Endodermal cell (in vitro differentiated cells): ENCODE data around the gene PAX9. TPM values are rescaled to one million over a fixed set of nuclear protein-coding genes. Genes with fewer than 3 reads are reported as not detected.

Experiments used
- DNase-seq: peaks from one replicate; pipeline ENCODE4 v3.0.0-alpha.2; 2017
- H3K27ac ChIP-seq: 2 replicates; pipeline ENCODE4 v1.5.1; 2013; ENCODE audit warnings: mild to moderate bottlenecking, low read depth, low read length, moderate library complexity
- H3K27me3 ChIP-seq: 2 replicates; pipeline ENCODE4 v1.6.1; 2013; ENCODE audit warnings: mild to moderate bottlenecking, low read length, moderate library complexity; ENCODE audit not compliant: insufficient read depth, control insufficient read depth, poor library complexity, severe bottlenecking
- H3K36me3 ChIP-seq: 2 replicates; pipeline ENCODE4 v1.7.0; 2013; ENCODE audit warnings: mild to moderate bottlenecking, low read length, moderate library complexity; ENCODE audit not compliant: control insufficient read depth, insufficient read depth
- H3K4me1 ChIP-seq: one replicate; pipeline ENCODE4 v1.7.0; 2013; ENCODE audit warnings: low read length; ENCODE audit not compliant: control insufficient read depth, insufficient read depth
- H3K4me3 ChIP-seq: 2 replicates; pipeline ENCODE4 v1.5.1; 2013; ENCODE audit warnings: mild to moderate bottlenecking, low read length, moderate library complexity
- H3K9ac ChIP-seq: 2 replicates; pipeline ENCODE4 v1.6.1; 2013; ENCODE audit warnings: mild to moderate bottlenecking, low read length, moderate library complexity; ENCODE audit not compliant: poor library complexity, severe bottlenecking; ENCODE audit errors: extremely low read depth
- H3K9me3 ChIP-seq: 2 replicates; pipeline ENCODE4 v1.6.1; 2013; ENCODE audit warnings: mild to moderate bottlenecking, low read length, moderate library complexity; ENCODE audit not compliant: control insufficient read depth
- H3K27ac Mint-ChIP-seq: 2 replicates; pipeline ENCODE4 v1.8.0; 2020; ENCODE audit warnings: mixed read lengths
- H3K27me3 Mint-ChIP-seq: 2 replicates; pipeline ENCODE4 v1.8.0; 2021; ENCODE audit warnings: mild to moderate bottlenecking, mixed read lengths; ENCODE audit not compliant: insufficient read depth
- H3K36me3 Mint-ChIP-seq: 2 replicates; pipeline ENCODE4 v1.8.0; 2020; ENCODE audit warnings: low read depth, mixed read lengths
- H3K4me1 Mint-ChIP-seq: 2 replicates; pipeline ENCODE4 v1.8.0; 2020; ENCODE audit warnings: mixed read lengths
- H3K4me3 Mint-ChIP-seq: 2 replicates; pipeline ENCODE4 v1.8.0; 2020; ENCODE audit warnings: mild to moderate bottlenecking, moderate library complexity, mixed read lengths
- H3K9me3 Mint-ChIP-seq: 2 replicates; pipeline ENCODE4 v1.8.0; 2020; ENCODE audit warnings: mild to moderate bottlenecking, mixed read lengths
- WGBS, 2 experiments: methylation state at CpG; one replicate each; pipeline versions ENCODE4 v1.1.5 to v1.1.7; 2013; ENCODE audit warnings: missing lambda C conversion rate in 2 of 2, mixed read lengths in 1 of 2; ENCODE audit not compliant: insufficient coverage in 1 of 2, insufficient read length in 1 of 2; 5-methylcytosine and 5-hydroxymethylcytosine counted together
- total RNA-seq, 2 donors: library from RNA; stranded (reverse); fragmentation: NEBNext Ultra II Directional in 1 of 2; extraction: Animal tissue kit (Norgen Biotek cat#: 25700) in 1 of 2; gene quantifications; 2 replicates in 1 of 2; 3 replicates in 1 of 2; pipeline ENCODE4 v1.2.1, GENCODE V29; 2021
- TF ChIP-seq, protein P1 (sequence below): fragments of 200-600 bp; sonication (generic); conservative IDR thresholded peaks from 2 replicates; pipeline ENCODE4 v1.5.0; 2021; ENCODE audit warnings: antibody characterized with exemption, mild to moderate bottlenecking

PAX9 gene
- total RNA-seq, 2 donors from 2014 or later: 0.22 to 0.35 TPM

DNA sequence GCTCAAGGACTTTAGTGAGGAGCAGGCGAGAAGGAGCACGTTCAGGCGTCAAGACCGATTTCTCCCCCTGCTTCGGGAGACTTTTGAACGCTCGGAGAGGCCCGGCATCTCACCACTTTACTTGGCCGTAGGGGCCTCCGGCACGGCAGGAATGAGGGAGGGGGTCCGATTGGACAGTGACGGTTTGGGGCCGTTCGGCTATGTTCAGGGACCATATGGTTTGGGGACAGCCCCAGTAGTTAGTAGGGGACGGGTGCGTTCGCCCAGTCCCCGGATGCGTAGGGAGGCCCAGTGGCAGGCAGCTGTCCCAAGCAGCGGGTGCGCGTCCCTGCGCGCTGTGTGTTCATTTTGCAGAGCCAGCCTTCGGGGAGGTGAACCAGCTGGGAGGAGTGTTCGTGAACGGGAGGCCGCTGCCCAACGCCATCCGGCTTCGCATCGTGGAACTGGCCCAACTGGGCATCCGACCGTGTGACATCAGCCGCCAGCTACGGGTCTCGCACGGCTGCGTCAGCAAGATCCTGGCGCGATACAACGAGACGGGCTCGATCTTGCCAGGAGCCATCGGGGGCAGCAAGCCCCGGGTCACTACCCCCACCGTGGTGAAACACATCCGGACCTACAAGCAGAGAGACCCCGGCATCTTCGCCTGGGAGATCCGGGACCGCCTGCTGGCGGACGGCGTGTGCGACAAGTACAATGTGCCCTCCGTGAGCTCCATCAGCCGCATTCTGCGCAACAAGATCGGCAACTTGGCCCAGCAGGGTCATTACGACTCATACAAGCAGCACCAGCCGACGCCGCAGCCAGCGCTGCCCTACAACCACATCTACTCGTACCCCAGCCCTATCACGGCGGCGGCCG is 1.1 kb downstream of the PAX9 start:
- Mint-ChIP-seq H3K27ac (no peak overlapping the region), H3K36me3 (no peaks in the 10 kb centered on the region), H3K9me3 (no peaks in the 10 kb centered on the region), H3K4me3 (peak overlapping the region; percentile 55), H3K4me1 (peaks cover 39% of the 10 kb centered on the region), H3K27me3 (peaks cover 98% of the 10 kb centered on the region)
- Histone ChIP-seq H3K4me3 (peak overlapping the region; percentile 79), H3K4me1 (peaks cover 7% of the 10 kb centered on the region), H3K9ac (no peak overlapping the region), H3K36me3 (no peaks in the 10 kb centered on the region), H3K27ac (no peak overlapping the region), H3K27me3 (peaks cover 100% of the 10 kb centered on the region), H3K9me3 (no peaks in the 10 kb centered on the region)
- TF ChIP-seq, protein P1, sequence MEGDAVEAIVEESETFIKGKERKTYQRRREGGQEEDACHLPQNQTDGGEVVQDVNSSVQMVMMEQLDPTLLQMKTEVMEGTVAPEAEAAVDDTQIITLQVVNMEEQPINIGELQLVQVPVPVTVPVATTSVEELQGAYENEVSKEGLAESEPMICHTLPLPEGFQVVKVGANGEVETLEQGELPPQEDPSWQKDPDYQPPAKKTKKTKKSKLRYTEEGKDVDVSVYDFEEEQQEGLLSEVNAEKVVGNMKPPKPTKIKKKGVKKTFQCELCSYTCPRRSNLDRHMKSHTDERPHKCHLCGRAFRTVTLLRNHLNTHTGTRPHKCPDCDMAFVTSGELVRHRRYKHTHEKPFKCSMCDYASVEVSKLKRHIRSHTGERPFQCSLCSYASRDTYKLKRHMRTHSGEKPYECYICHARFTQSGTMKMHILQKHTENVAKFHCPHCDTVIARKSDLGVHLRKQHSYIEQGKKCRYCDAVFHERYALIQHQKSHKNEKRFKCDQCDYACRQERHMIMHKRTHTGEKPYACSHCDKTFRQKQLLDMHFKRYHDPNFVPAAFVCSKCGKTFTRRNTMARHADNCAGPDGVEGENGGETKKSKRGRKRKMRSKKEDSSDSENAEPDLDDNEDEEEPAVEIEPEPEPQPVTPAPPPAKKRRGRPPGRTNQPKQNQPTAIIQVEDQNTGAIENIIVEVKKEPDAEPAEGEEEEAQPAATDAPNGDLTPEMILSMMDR: peak; percentile 56
- DNase-seq: peak; percentile 83
- 1% methylated on average over 34 to 71 of the region's 71 CpGs for WGBS, 2 experiments

DNA sequence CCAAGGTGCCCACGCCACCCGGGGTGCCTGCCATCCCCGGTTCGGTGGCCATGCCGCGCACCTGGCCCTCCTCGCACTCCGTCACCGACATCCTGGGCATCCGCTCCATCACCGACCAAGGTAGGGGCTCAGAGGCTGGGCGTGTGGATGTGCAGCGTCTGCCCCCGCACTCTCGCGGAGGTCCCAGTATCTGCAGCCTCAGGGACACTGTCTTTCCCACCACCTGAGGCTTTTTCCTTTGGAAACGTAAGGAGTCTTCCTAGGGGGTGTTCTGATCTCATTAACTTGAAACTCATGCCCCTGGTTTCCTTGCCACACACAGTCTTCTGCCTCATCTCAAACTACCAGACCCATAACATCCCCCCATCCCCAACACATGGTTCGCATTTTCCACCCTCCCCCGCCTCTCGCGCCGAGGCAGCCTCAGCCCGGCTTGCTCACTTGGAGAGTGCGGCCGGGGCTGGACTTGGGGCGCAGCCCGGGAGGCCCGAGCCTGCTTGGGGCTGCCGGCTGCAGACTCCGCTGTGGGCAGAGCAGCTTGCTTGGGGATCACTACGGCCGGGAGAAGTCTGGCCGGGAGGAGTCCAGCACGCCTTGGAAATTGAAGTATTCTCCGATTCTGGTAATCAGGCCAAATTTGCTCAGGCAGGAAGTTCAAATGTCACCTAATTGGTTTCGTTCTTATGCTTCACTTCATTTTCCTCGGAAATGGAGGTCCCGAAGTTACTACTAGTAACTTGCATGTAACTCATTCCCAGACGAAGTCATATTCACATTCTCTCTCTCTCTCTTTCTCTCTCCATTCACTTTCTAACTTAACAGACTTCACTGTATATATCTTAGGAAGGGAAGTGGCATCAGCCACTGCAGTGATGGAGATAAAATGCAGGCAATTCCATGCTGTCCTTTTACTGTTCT is 2.0 kb downstream of the PAX9 start:
- peak overlapping the region; percentile 79 for H3K4me3 ChIP-seq
- TF ChIP-seq, protein P1: no peak
- Mint-ChIP-seq H3K9me3 (no peaks in the 10 kb centered on the region), H3K4me3 (peak overlapping the region; percentile 55), H3K36me3 (no peaks in the 10 kb centered on the region), H3K27ac (no peak overlapping the region), H3K27me3 (peaks cover 97% of the 10 kb centered on the region), H3K4me1 (peaks cover 36% of the 10 kb centered on the region)
- H3K4me1 ChIP-seq: peaks cover 6% of the 10 kb centered on the region
- peaks cover 100% of the 10 kb centered on the region for H3K27me3 ChIP-seq
- peak; percentile 76 for DNase-seq
- no peaks in the 10 kb centered on the region for H3K36me3 ChIP-seq
- no peak overlapping the region for H3K9ac ChIP-seq
- no peaks in the 10 kb centered on the region for H3K9me3 ChIP-seq
- H3K27ac ChIP-seq: no peak overlapping the region
- 3 to 5% methylated on average over 17 to 39 of the region's 39 CpGs for WGBS, 2 experiments

DNA sequence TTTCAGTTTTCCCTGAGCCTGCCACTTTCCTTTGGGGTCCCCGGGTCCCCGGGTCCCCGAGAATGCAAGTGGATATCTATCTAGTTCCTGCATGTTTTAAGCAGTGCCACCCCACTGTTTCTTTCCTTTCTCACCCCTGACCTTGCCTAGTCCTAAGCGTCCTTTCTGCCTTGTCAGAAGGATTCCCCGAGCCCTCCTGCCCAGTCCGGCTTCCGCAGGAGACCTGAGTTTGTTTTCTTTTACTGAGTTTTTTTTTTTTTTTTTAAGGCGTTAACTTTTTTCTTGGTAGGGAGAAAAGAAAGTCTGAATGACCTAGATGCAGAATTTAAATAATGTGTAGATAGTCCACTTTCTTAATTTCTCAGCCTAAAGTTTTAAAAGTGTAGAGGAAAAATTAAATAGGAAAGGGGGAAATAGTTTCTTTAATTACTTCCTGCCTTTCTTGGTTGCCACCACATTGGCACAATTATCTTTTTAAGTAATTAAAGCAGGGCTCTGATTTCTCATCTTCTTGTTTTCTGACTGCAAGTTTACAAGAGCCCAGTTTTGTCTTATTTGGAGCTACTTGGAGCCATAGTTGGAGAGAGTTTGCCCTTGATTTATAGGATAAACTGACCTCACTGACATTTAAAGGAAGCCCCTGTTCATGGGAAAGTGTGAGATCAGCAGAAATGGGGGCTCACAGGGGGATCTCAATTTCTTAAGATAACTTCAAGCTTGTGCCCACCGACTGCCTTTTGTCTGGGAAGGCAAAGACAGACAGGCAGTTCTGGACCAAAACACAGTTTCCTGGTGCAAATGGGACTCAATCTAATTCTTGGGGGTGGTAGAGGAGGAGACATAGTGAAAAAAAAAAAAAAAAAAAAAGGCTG is 2.9 kb downstream of the PAX9 start:
- Histone ChIP-seq H3K4me1 (no peaks in the 10 kb centered on the region), H3K4me3 (peak overlapping the region; percentile 79), H3K27ac (no peak overlapping the region), H3K9ac (no peak overlapping the region), H3K36me3 (no peaks in the 10 kb centered on the region), H3K9me3 (no peaks in the 10 kb centered on the region), H3K27me3 (peaks cover 100% of the 10 kb centered on the region)
- no peaks in the 10 kb centered on the region for H3K36me3 Mint-ChIP-seq
- no peak for DNase-seq
- peak overlapping the region; percentile 55 for H3K4me3 Mint-ChIP-seq
- no peaks in the 10 kb centered on the region for H3K9me3 Mint-ChIP-seq
- H3K27ac Mint-ChIP-seq: no peak overlapping the region
- H3K27me3 Mint-ChIP-seq: peaks cover 95% of the 10 kb centered on the region
- H3K4me1 Mint-ChIP-seq: peaks cover 28% of the 10 kb centered on the region
- WGBS, 2 experiments: 0 to 11% methylated on average over 4 to 9 of the region's 9 CpGs
- TF ChIP-seq, protein P1: no peak
